Measurements from ENCODE around the gene JAZF1.

The JAZF1 gene

DNA sequence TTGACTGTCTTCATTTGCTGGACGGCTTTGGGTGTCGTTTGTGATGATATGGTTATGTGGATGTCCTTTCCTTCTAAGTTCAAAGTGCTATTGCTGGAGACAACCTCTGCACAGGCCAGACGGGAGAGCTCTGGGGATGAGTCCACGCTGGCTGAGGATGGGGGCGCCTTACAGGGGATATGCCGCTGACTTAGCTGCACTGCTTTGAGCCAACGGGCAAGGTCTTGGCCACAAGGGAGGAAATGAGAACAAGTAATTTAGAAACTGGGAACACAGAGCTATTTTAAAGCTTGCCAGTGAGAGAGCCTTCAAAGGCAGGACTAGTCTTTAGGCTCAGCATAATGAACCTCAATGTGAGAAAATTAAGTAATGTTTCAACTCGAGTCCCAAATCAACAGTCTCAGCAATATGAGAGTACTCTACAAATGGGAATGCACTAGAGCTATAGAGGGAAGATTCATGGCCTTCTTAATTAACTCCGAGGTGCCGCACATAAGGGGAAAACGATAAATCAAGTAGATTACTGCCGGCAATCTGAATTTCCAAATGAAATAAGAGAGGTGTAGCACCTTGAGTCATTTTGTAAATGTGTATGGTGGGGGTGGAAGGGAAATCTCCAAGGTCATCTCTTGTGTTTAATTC, 209.3 kb downstream of the JAZF1 start:
- TF ChIP-seq, protein P1, sequence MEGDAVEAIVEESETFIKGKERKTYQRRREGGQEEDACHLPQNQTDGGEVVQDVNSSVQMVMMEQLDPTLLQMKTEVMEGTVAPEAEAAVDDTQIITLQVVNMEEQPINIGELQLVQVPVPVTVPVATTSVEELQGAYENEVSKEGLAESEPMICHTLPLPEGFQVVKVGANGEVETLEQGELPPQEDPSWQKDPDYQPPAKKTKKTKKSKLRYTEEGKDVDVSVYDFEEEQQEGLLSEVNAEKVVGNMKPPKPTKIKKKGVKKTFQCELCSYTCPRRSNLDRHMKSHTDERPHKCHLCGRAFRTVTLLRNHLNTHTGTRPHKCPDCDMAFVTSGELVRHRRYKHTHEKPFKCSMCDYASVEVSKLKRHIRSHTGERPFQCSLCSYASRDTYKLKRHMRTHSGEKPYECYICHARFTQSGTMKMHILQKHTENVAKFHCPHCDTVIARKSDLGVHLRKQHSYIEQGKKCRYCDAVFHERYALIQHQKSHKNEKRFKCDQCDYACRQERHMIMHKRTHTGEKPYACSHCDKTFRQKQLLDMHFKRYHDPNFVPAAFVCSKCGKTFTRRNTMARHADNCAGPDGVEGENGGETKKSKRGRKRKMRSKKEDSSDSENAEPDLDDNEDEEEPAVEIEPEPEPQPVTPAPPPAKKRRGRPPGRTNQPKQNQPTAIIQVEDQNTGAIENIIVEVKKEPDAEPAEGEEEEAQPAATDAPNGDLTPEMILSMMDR (conservative IDR thresholded peaks at IDR 0.05; ENCODE audit: low read depth, low read length), result no peak
- no peak overlapping the region for H3K4me3 ChIP-seq (ENCODE audit: low read depth, low read length)
- DNase-seq (ENCODE audit: low read depth), result no peak

GRCh38 chr7:27970350-27970749, 210.2 kb downstream of the JAZF1 start:
- no peak for DNase-seq (ENCODE audit: low read depth)
- TF ChIP-seq, protein P1 (conservative IDR thresholded peaks at IDR 0.05; ENCODE audit: low read depth, low read length), result no peak
- H3K4me3 ChIP-seq (ENCODE audit: low read depth, low read length), result no peak overlapping the region

- TF ChIP-seq, protein P1 (conservative IDR thresholded peaks at IDR 0.05; ENCODE audit: low read depth, low read length), result no peak
- DNase-seq (ENCODE audit: low read depth), result no peak
- no peak overlapping the region for H3K4me3 ChIP-seq (ENCODE audit: low read depth, low read length)
Observed at GRCh38 chr7:27969346-27969745, 211.2 kb downstream of the JAZF1 start.

DNA sequence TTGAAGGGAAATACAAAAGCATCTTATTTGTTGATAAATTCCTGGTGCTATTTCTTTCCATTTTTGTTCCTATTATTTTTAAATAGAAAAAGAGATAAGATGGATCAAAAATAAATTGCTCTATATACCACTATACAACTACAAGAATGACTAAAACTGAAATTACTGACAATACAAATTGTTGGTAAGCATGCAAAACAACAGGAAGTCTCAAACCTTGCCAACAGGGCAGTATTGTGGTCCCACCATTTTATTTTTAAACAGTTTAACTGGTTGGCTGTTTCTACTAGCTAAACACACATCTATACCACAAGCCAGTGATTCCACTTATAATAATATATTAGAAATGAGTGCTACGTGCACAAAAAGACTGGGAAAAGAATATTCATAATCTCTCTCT, 213.0 kb downstream of the JAZF1 start:
- H3K4me3 ChIP-seq (ENCODE audit: low read depth, low read length), result no peak overlapping the region
- TF ChIP-seq, protein P1 (conservative IDR thresholded peaks at IDR 0.05; ENCODE audit: low read depth, low read length), result no peak
- no peak for DNase-seq (ENCODE audit: low read depth)

GRCh38 chr7:27966219-27966780, 214.3 kb downstream of the JAZF1 start:
- no peak overlapping the region for H3K4me3 ChIP-seq (ENCODE audit: low read depth, low read length)
- TF ChIP-seq, protein P1 (conservative IDR thresholded peaks at IDR 0.05; ENCODE audit: low read depth, low read length), result no peak
- no peak for DNase-seq (ENCODE audit: low read depth)

DNA sequence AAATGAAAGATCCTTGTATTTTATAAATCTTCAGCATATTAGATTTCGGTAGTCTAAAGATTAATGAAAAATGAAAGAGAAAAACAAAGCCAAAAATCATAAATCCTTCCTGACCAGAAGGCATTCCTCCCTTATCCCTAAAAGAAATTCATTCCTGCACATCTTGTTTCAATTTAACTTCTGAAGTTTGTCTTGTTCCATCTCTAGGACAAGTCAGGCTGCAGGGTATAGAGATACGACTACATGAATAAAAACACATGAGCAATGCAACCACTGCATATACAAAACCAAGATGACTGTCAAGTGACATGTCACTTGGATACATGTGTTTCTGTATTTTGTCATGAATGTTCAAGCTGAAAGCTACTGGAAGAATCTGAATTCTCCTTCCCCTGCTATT, 214.9 kb downstream of the JAZF1 start:
- TF ChIP-seq, protein P1 (conservative IDR thresholded peaks at IDR 0.05; ENCODE audit: low read depth, low read length), result no peak
- no peak for DNase-seq (ENCODE audit: low read depth)
- no peak overlapping the region for H3K4me3 ChIP-seq (ENCODE audit: low read depth, low read length)

GRCh38 chr7:27964820-27965219, 215.8 kb downstream of the JAZF1 start:
- no peak for DNase-seq (ENCODE audit: low read depth)
- TF ChIP-seq, protein P1 (conservative IDR thresholded peaks at IDR 0.05; ENCODE audit: low read depth, low read length), result no peak
- no peak overlapping the region for H3K4me3 ChIP-seq (ENCODE audit: low read depth, low read length)

All from choroid plexus epithelial cell (primary cell).